Pulmonary artery endothelial cell (primary cell): ENCODE results near the gene NOL3. TPM values are rescaled to one million over a fixed set of nuclear protein-coding genes. Genes with fewer than 3 reads are reported as not detected.
"Not testable (repeated sequence)": the region's sequence is repeated elsewhere in the genome, so short reads cannot be mapped to it uniquely, and the experiment has no call there.

ENCODE experiments used
- DNase-seq: peaks from one replicate; pipeline ENCODE4 v3.0.0-alpha.2; 2011; ENCODE audit warnings: low read depth, low spot score
- total RNA-seq: library from RNA; depleted of rRNA; stranded (reverse); fragments of >200 nt; gene quantifications from 2 replicates; pipeline ENCODE4 v1.2.3, GENCODE V29; 2014

Gene NOL3
- 9.1 and 10.6 TPM in 2 replicates for total RNA-seq

- DNase-seq, result peak; percentile 48
Observed at GRCh38 chr16:67170168-67170948, at the start of gene NOL3. NOL3 (plus strand) TSS chr16:67170538.

- DNase-seq, result not testable (repeated sequence)
Observed at GRCh38 chr16:67122799-67123198, 47.5 kb upstream of the NOL3 start.

GRCh38 chr16:67128417-67128816 is 41.9 kb upstream of the NOL3 start:
- no peak for DNase-seq

GRCh38 chr16:67128887-67129286 is 41.5 kb upstream of the NOL3 start:
- DNase-seq, result no peak

GRCh38 chr16:67129422-67129821 is 40.9 kb upstream of the NOL3 start:
- DNase-seq, result no peak

- peak; percentile 88 for DNase-seq
Observed at GRCh38 chr16:67137605-67138004, 32.7 kb upstream of the NOL3 start.

- no peak for DNase-seq
Observed at GRCh38 chr16:67141391-67141790, 28.9 kb upstream of the NOL3 start.

- DNase-seq, result no peak
Observed at GRCh38 chr16:67142342-67142741, 28.0 kb upstream of the NOL3 start.

GRCh38 chr16:67144943-67145342 is 25.4 kb upstream of the NOL3 start:
- no peak for DNase-seq

- DNase-seq, result no peak
Observed at GRCh38 chr16:67145746-67146145, 24.6 kb upstream of the NOL3 start.

GRCh38 chr16:67146523-67147357 is 23.6 kb upstream of the NOL3 start:
- DNase-seq, result no peak

- no peak for DNase-seq
Observed at GRCh38 chr16:67147437-67148140, 22.7 kb upstream of the NOL3 start.

- DNase-seq, result no peak
Observed at GRCh38 chr16:67148221-67148620, 22.1 kb upstream of the NOL3 start.

GRCh38 chr16:67148656-67149275 is 21.6 kb upstream of the NOL3 start:
- DNase-seq, result no peak

GRCh38 chr16:67149276-67150046 is 20.9 kb upstream of the NOL3 start:
- no peak for DNase-seq

GRCh38 chr16:67150047-67150832 is 20.1 kb upstream of the NOL3 start:
- DNase-seq, result no peak

GRCh38 chr16:67150833-67151396 is 19.4 kb upstream of the NOL3 start, which contains the start of gene B3GNT9:
B3GNT9 (minus strand) TSS chr16:67150998; CDS start chr16:67150485, 513 bp downstream.
- DNase-seq, result no peak

GRCh38 chr16:67151431-67152097 is 18.8 kb upstream of the NOL3 start:
- no peak for DNase-seq
